Measurements from ENCODE around the gene DIPK1A.

DNA sequence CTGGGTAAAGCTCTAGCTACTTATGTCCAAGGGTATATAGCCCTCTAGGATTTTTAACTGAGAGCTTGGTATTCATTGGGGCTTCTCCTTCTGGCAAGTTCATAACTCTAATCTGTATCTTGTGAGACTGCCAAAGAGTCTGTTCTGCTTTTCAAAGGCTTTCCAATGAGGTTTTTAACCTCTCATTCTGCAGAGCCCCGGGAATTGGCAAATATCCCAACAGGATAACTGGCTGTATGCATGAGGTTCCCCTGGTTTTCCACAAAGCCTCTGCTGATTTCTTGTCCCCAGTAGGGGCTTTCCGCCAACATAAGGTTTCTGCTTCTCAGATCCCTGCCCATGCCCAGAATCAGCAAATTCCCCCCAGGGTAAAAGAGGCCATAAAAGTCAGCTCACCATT is 88.5 kb downstream of the DIPK1A start:
- TF ChIP-seq, protein P1, sequence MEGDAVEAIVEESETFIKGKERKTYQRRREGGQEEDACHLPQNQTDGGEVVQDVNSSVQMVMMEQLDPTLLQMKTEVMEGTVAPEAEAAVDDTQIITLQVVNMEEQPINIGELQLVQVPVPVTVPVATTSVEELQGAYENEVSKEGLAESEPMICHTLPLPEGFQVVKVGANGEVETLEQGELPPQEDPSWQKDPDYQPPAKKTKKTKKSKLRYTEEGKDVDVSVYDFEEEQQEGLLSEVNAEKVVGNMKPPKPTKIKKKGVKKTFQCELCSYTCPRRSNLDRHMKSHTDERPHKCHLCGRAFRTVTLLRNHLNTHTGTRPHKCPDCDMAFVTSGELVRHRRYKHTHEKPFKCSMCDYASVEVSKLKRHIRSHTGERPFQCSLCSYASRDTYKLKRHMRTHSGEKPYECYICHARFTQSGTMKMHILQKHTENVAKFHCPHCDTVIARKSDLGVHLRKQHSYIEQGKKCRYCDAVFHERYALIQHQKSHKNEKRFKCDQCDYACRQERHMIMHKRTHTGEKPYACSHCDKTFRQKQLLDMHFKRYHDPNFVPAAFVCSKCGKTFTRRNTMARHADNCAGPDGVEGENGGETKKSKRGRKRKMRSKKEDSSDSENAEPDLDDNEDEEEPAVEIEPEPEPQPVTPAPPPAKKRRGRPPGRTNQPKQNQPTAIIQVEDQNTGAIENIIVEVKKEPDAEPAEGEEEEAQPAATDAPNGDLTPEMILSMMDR (IDR thresholded peaks at IDR 0.05; ENCODE audit: low read length), result no peak
- no peak for TF ChIP-seq EZH2 (IDR thresholded peaks at IDR 0.05; ENCODE audit: borderline replicate concordance, low read length)
